GM18498 (cell line): ENCODE measurements around the gene PPP4R3A.

ENCODE experiments used
- ATAC-seq: cut with Tn5 transposase; IDR thresholded peaks from one replicate; pipeline ENCODE4 v1.9.1; 2021; ENCODE audit warnings: mild to moderate bottlenecking, moderate library complexity; ENCODE audit not compliant: unreplicated experiment

The PPP4R3A gene

GRCh38 chr14:91506226-91506625 is 3.9 kb downstream of the PPP4R3A start:
- no peak for ATAC-seq

- no peak for ATAC-seq
These were observed 7.1 kb downstream of the PPP4R3A start for GRCh38 chr14:91503000-91503504.

GRCh38 chr14:91501951-91502930 is 7.9 kb downstream of the PPP4R3A start:
- ATAC-seq: no peak

GRCh38 chr14:91501348-91501747 is 8.8 kb downstream of the PPP4R3A start:
- no peak for ATAC-seq

- no peak for ATAC-seq
These were observed 13.3 kb downstream of the PPP4R3A start for GRCh38 chr14:91496790-91497189.

GRCh38 chr14:91494392-91495065 is 15.6 kb downstream of the PPP4R3A start:
- peak; percentile 51 for ATAC-seq

- no peak for ATAC-seq
These were observed 16.9 kb downstream of the PPP4R3A start for GRCh38 chr14:91493169-91493568.

GRCh38 chr14:91484744-91485143 is 25.4 kb downstream of the PPP4R3A start:
- no peak for ATAC-seq

- ATAC-seq: no peak
These were observed 25.9 kb downstream of the PPP4R3A start for GRCh38 chr14:91484186-91484585.

- ATAC-seq: no peak
These were observed 27.7 kb downstream of the PPP4R3A start for GRCh38 chr14:91482263-91483013.

GRCh38 chr14:91477388-91477787 is 32.7 kb downstream of the PPP4R3A start:
- no peak for ATAC-seq

- ATAC-seq: no peak
These were observed 37.1 kb downstream of the PPP4R3A start for GRCh38 chr14:91473046-91473445.

- ATAC-seq: no peak
These were observed 39.9 kb downstream of the PPP4R3A start for GRCh38 chr14:91470216-91470615.

GRCh38 chr14:91466192-91466591 is 43.9 kb downstream of the PPP4R3A start:
- ATAC-seq: no peak

- ATAC-seq: no peak
These were observed 45.4 kb downstream of the PPP4R3A start for GRCh38 chr14:91464615-91465205.

- no peak for ATAC-seq
These were observed 51.5 kb downstream of the PPP4R3A start for GRCh38 chr14:91458612-91459011.

GRCh38 chr14:91456283-91456682 is 53.8 kb downstream of the PPP4R3A start:
- no peak for ATAC-seq

GRCh38 chr14:91454580-91454979 is 55.5 kb downstream of the PPP4R3A start:
- no peak for ATAC-seq

- no peak for ATAC-seq
These were observed 56.0 kb downstream of the PPP4R3A start for GRCh38 chr14:91454155-91454554.

- no peak for ATAC-seq
These were observed 56.4 kb downstream of the PPP4R3A start for GRCh38 chr14:91453744-91454143.
